SIG-M5 (cell line): ENCODE data around the gene MYO1D.
"Not testable (repeated sequence)": the region's sequence is repeated elsewhere in the genome, so short reads cannot be mapped to it uniquely, and the experiment has no call there.

Experiments used
- DNase-seq: peaks from one replicate; lab custom pipeline; 2025; lab: John Stamatoyannopoulos, UW

The MYO1D gene

GRCh38 chr17:32894245-32894644 is 17.3 kb upstream of the MYO1D start:
- DNase-seq, result no peak

GRCh38 chr17:32887410-32887809 is 10.5 kb upstream of the MYO1D start:
- DNase-seq, result not testable (repeated sequence)

- DNase-seq, result not testable (repeated sequence)
Measured at GRCh38 chr17:32886951-32887350, 10.0 kb upstream of the MYO1D start.

GRCh38 chr17:32882734-32883133 is 5.8 kb upstream of the MYO1D start:
- DNase-seq, result no peak

- DNase-seq, result no peak
Measured at GRCh38 chr17:32882029-32882428, 5.1 kb upstream of the MYO1D start.

- DNase-seq, result no peak
Measured at GRCh38 chr17:32880671-32881453, 3.9 kb upstream of the MYO1D start.

- no peak for DNase-seq
Measured at GRCh38 chr17:32879134-32879533, 2.2 kb upstream of the MYO1D start.

- DNase-seq, result no peak
Measured at GRCh38 chr17:32878211-32878610, 1.3 kb upstream of the MYO1D start.

- peak; percentile 33 for DNase-seq
Measured at GRCh38 chr17:32877164-32877764, 340 bp upstream of the MYO1D start.

- DNase-seq, result no peak
Measured at GRCh38 chr17:32875923-32876416, 954 bp downstream of the MYO1D start.

GRCh38 chr17:32875230-32875917 is 1.6 kb downstream of the MYO1D start:
- no peak for DNase-seq

GRCh38 chr17:32873114-32873513 is 3.8 kb downstream of the MYO1D start:
- DNase-seq, result no peak

GRCh38 chr17:32871746-32872145 is 5.2 kb downstream of the MYO1D start:
- no peak for DNase-seq

GRCh38 chr17:32870969-32871368 is 6.0 kb downstream of the MYO1D start:
- DNase-seq, result no peak

GRCh38 chr17:32870027-32870670 is 6.8 kb downstream of the MYO1D start:
- DNase-seq, result no peak

GRCh38 chr17:32869345-32870026 is 7.4 kb downstream of the MYO1D start:
- no peak for DNase-seq

- DNase-seq, result no peak
Measured at GRCh38 chr17:32865141-32865540, 11.8 kb downstream of the MYO1D start.

GRCh38 chr17:32863559-32863958 is 13.4 kb downstream of the MYO1D start:
- no peak for DNase-seq

GRCh38 chr17:32862940-32863339 is 14.0 kb downstream of the MYO1D start:
- DNase-seq, result no peak

- DNase-seq, result no peak
Measured at GRCh38 chr17:32861981-32862380, 14.9 kb downstream of the MYO1D start.

- no peak for DNase-seq
Measured at GRCh38 chr17:32859857-32860525, 16.9 kb downstream of the MYO1D start.
